Endodermal cell (in vitro differentiated cells): ENCODE measurements around the gene EYS. TPM values are rescaled to one million over a fixed set of nuclear protein-coding genes. Genes with fewer than 3 reads are reported as not detected.

Experiments
- DNase-seq: peaks from one replicate; pipeline ENCODE4 v3.0.0-alpha.2; 2017
- H3K27ac ChIP-seq: 2 replicates; pipeline ENCODE4 v1.5.1; 2013; ENCODE audit warnings: mild to moderate bottlenecking, low read depth, low read length, moderate library complexity
- H3K27me3 ChIP-seq: 2 replicates; pipeline ENCODE4 v1.6.1; 2013; ENCODE audit warnings: mild to moderate bottlenecking, low read length, moderate library complexity; ENCODE audit not compliant: insufficient read depth, control insufficient read depth, poor library complexity, severe bottlenecking
- H3K36me3 ChIP-seq: 2 replicates; pipeline ENCODE4 v1.7.0; 2013; ENCODE audit warnings: mild to moderate bottlenecking, low read length, moderate library complexity; ENCODE audit not compliant: control insufficient read depth, insufficient read depth
- H3K4me1 ChIP-seq: one replicate; pipeline ENCODE4 v1.7.0; 2013; ENCODE audit warnings: low read length; ENCODE audit not compliant: control insufficient read depth, insufficient read depth
- H3K4me3 ChIP-seq: 2 replicates; pipeline ENCODE4 v1.5.1; 2013; ENCODE audit warnings: mild to moderate bottlenecking, low read length, moderate library complexity
- H3K9ac ChIP-seq: 2 replicates; pipeline ENCODE4 v1.6.1; 2013; ENCODE audit warnings: mild to moderate bottlenecking, low read length, moderate library complexity; ENCODE audit not compliant: poor library complexity, severe bottlenecking; ENCODE audit errors: extremely low read depth
- H3K9me3 ChIP-seq: 2 replicates; pipeline ENCODE4 v1.6.1; 2013; ENCODE audit warnings: mild to moderate bottlenecking, low read length, moderate library complexity; ENCODE audit not compliant: control insufficient read depth
- H3K27ac Mint-ChIP-seq: 2 replicates; pipeline ENCODE4 v1.8.0; 2020; ENCODE audit warnings: mixed read lengths
- H3K27me3 Mint-ChIP-seq: 2 replicates; pipeline ENCODE4 v1.8.0; 2021; ENCODE audit warnings: mild to moderate bottlenecking, mixed read lengths; ENCODE audit not compliant: insufficient read depth
- H3K36me3 Mint-ChIP-seq: 2 replicates; pipeline ENCODE4 v1.8.0; 2020; ENCODE audit warnings: low read depth, mixed read lengths
- H3K4me1 Mint-ChIP-seq: 2 replicates; pipeline ENCODE4 v1.8.0; 2020; ENCODE audit warnings: mixed read lengths
- H3K4me3 Mint-ChIP-seq: 2 replicates; pipeline ENCODE4 v1.8.0; 2020; ENCODE audit warnings: mild to moderate bottlenecking, moderate library complexity, mixed read lengths
- H3K9me3 Mint-ChIP-seq: 2 replicates; pipeline ENCODE4 v1.8.0; 2020; ENCODE audit warnings: mild to moderate bottlenecking, mixed read lengths
- WGBS, 2 experiments: methylation state at CpG; one replicate each; pipeline versions ENCODE4 v1.1.5 to v1.1.7; 2013; ENCODE audit warnings: missing lambda C conversion rate in 2 of 2, mixed read lengths in 1 of 2; ENCODE audit not compliant: insufficient coverage in 1 of 2, insufficient read length in 1 of 2; 5-methylcytosine and 5-hydroxymethylcytosine counted together
- total RNA-seq, 2 donors: library from RNA; stranded (reverse); fragmentation: NEBNext Ultra II Directional in 1 of 2; extraction: Animal tissue kit (Norgen Biotek cat#: 25700) in 1 of 2; gene quantifications; 2 replicates in 1 of 2; 3 replicates in 1 of 2; pipeline ENCODE4 v1.2.1, GENCODE V29; 2021
- TF ChIP-seq, protein P1 (sequence below): fragments of 200-600 bp; sonication (generic); conservative IDR thresholded peaks from 2 replicates; pipeline ENCODE4 v1.5.0; 2021; ENCODE audit warnings: antibody characterized with exemption, mild to moderate bottlenecking

The EYS gene
- total RNA-seq, 2 donors from 2014 or later: 0.31 to 0.70 TPM

DNA sequence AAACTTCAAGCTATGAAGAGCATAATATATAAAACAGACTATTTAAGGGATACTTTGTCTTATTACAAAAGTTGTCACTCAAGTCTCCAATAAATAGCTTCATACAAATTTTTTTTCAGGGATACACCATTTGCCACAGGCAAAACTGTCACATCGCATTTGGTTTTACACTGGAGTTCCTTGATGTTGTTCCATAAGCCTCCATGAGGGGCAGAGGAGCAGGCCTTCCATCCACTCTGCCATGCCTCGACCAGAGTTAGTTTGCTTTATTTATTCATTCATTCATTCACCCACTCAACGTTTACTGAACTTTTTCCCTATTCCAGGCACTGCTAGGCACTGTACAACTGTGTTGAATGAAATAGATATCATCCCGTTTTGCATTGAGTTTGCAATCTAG, 1824.8 kb downstream of the EYS start:
- Histone ChIP-seq H3K27ac (no peak overlapping the region), H3K4me3 (no peak overlapping the region), H3K9ac (no peak overlapping the region), H3K4me1 (no peaks in the 10 kb centered on the region), H3K36me3 (no peaks in the 10 kb centered on the region), H3K9me3 (peaks cover 7% of the 10 kb centered on the region), H3K27me3 (no peaks in the 10 kb centered on the region)
- no peak overlapping the region for H3K4me3 Mint-ChIP-seq
- H3K27me3 Mint-ChIP-seq: no peaks in the 10 kb centered on the region
- H3K9me3 Mint-ChIP-seq: peaks cover 28% of the 10 kb centered on the region
- no peaks in the 10 kb centered on the region for H3K4me1 Mint-ChIP-seq
- no peaks in the 10 kb centered on the region for H3K36me3 Mint-ChIP-seq
- no peak overlapping the region for H3K27ac Mint-ChIP-seq
- TF ChIP-seq, protein P1, sequence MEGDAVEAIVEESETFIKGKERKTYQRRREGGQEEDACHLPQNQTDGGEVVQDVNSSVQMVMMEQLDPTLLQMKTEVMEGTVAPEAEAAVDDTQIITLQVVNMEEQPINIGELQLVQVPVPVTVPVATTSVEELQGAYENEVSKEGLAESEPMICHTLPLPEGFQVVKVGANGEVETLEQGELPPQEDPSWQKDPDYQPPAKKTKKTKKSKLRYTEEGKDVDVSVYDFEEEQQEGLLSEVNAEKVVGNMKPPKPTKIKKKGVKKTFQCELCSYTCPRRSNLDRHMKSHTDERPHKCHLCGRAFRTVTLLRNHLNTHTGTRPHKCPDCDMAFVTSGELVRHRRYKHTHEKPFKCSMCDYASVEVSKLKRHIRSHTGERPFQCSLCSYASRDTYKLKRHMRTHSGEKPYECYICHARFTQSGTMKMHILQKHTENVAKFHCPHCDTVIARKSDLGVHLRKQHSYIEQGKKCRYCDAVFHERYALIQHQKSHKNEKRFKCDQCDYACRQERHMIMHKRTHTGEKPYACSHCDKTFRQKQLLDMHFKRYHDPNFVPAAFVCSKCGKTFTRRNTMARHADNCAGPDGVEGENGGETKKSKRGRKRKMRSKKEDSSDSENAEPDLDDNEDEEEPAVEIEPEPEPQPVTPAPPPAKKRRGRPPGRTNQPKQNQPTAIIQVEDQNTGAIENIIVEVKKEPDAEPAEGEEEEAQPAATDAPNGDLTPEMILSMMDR: peak; percentile 72
- DNase-seq: peak; percentile 58
- 65 to 67% methylated on average over 1 to 4 of the region's 4 CpGs for WGBS, 2 experiments

DNA sequence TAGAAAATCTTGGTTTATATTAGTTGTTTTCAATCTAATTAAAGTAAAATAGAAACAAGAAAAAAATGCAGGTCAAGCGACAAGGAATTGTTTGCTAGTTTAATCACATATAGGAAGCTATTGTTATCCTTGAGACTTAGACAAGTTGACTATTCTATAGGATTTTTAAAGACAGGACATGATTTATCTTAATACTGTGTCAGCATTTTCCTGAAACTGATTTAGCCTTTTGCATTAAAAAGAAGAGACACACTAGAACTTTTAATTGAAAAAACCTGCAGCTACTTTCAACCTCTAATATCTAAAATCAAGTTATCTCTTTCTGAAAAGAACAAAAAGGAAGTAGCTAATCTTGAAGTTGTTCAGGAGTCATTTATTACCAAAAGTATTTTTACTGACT, 1825.2 kb downstream of the EYS start:
- no peaks in the 10 kb centered on the region for H3K4me1 Mint-ChIP-seq

DNA sequence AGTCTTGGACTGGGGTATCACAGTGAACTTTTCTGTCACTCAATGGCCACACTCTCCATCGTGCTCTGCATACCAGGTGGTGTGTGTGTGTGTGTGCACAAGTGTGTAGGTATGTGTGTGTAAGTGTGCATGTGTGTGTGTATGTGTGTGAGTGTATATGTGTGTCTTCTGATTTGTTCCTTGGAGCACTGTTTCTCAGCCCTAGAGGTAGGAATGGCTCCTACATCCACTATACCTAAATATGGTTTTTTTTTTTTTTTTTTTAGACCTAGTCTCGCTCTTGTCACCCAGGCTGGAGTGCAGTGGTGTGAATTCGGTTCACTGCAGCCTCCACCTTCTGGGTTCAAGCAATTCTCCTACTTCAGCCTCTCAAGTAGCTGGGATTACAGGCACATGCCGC, 1834.8 kb downstream of the EYS start:
- no peak overlapping the region for H3K4me3 ChIP-seq
- Mint-ChIP-seq H3K27me3 (no peaks in the 10 kb centered on the region), H3K9me3 (peaks cover 26% of the 10 kb centered on the region), H3K4me1 (peaks cover 8% of the 10 kb centered on the region), H3K36me3 (no peaks in the 10 kb centered on the region), H3K4me3 (no peak overlapping the region), H3K27ac (no peak overlapping the region)
- no peaks in the 10 kb centered on the region for H3K27me3 ChIP-seq
- 92% methylated on average over 4 of the region's 4 CpGs; no CpG with 5 or more reads in 1 of the 2 experiments for WGBS, 2 experiments
- H3K9ac ChIP-seq: no peak overlapping the region
- DNase-seq: no peak
- no peaks in the 10 kb centered on the region for H3K36me3 ChIP-seq
- no peaks in the 10 kb centered on the region for H3K9me3 ChIP-seq
- no peaks in the 10 kb centered on the region for H3K4me1 ChIP-seq
- no peak overlapping the region for H3K27ac ChIP-seq
- TF ChIP-seq, protein P1: peak; percentile 41

More for the DNA sequence above, 1825.2 kb downstream of the EYS start:
- no peak overlapping the region for H3K27ac Mint-ChIP-seq
- no peaks in the 10 kb centered on the region for H3K27me3 Mint-ChIP-seq
- no peaks in the 10 kb centered on the region for H3K36me3 Mint-ChIP-seq
- TF ChIP-seq, protein P1: no peak
- no peak for DNase-seq
- peaks cover 31% of the 10 kb centered on the region for H3K9me3 Mint-ChIP-seq
- H3K9ac ChIP-seq: no peak overlapping the region
- no peak overlapping the region for H3K27ac ChIP-seq
- no peaks in the 10 kb centered on the region for H3K36me3 ChIP-seq
- peaks cover 7% of the 10 kb centered on the region for H3K9me3 ChIP-seq
- H3K27me3 ChIP-seq: no peaks in the 10 kb centered on the region
- no peak overlapping the region for H3K4me3 Mint-ChIP-seq
- WGBS, 2 experiments: 93 to 100% methylated on average over 1 of the region's 1 CpG
- no peaks in the 10 kb centered on the region for H3K4me1 ChIP-seq
- H3K4me3 ChIP-seq: no peak overlapping the region
